ENCODE results near the gene KIF1A.

KIF1A gene

GRCh38 chr2:240735476-240735875 lies 84.5 kb downstream of the KIF1A start:
- no peak for DNase-seq (ENCODE audit: low read depth in 2 of 2)

GRCh38 chr2:240734756-240735155 lies 85.3 kb downstream of the KIF1A start:
- DNase-seq (ENCODE audit: low read depth in 2 of 2), result no peak

GRCh38 chr2:240733803-240734495 lies 86.1 kb downstream of the KIF1A start:
- DNase-seq (ENCODE audit: low read depth in 2 of 2), result no peak

- DNase-seq (ENCODE audit: low read depth in 2 of 2), result no peak
Measured at GRCh38 chr2:240732911-240733622, 87.0 kb downstream of the KIF1A start.

DNA sequence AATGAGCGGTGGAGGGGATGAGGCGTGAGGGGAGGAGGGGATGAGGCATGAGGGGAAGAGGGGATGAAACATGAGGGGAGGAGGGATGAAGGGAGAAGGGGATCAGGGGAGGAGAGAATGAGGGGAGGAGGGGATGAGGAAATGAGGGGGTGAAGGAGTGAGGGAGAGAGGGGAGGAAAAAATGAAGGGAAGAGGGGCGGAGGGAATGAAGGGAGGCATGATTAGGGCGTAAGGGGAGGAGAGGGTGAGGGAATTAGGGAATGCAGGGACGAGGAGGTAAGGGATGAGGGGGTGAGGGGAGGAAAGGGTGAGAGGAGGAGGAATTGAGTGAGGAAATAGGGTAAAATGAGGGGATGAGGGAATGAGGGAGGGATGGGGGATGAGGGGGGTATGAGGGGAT lies 87.8 kb downstream of the KIF1A start:
- no peak for DNase-seq (ENCODE audit: low read depth in 2 of 2)

DNA sequence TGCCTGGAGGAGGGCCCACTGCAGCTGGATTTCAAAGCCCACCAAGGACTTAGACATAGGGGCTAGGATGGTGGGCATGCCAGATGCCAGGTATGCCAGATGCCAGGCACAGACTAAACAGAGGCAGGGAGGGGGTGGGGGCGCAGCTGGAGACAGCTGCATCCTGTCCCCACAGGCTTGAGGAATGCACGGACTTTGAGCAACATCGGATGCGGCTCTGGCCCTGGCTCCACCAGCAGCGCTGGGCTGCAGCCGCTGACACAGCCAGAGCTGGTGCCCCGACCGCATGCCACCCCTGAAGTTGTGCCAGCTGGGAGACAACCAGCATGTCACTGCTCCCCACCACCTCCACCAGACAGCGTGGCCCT lies 88.9 kb downstream of the KIF1A start:
- no peak for DNase-seq (ENCODE audit: low read depth in 2 of 2)

GRCh38 chr2:240730501-240731177 lies 89.4 kb downstream of the KIF1A start:
- DNase-seq (ENCODE audit: low read depth in 2 of 2), result no peak

- no peak for DNase-seq (ENCODE audit: low read depth in 2 of 2)
Measured at GRCh38 chr2:240728827-240729226, 91.2 kb downstream of the KIF1A start.

DNA sequence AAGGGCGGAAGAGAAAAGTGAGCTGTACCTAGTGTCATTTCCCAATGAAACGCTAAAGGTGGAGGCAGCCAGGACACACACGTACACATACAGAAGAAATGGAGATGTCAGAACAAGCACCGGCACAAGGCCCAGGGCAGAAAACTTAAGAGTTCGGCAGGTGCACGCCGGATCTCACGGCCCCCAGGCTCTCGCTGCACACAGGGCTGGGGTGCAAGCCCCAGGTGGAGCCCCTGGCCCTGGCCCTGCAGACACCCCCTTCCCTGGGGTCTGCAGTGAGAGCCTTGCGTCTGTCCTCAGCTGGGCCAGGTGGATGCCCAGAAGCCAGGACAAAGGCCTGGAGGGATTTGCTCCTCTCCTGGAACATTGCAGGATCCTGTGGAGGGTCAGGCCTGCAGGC lies 91.7 kb downstream of the KIF1A start:
- no peak for DNase-seq (ENCODE audit: low read depth in 2 of 2)

DNA sequence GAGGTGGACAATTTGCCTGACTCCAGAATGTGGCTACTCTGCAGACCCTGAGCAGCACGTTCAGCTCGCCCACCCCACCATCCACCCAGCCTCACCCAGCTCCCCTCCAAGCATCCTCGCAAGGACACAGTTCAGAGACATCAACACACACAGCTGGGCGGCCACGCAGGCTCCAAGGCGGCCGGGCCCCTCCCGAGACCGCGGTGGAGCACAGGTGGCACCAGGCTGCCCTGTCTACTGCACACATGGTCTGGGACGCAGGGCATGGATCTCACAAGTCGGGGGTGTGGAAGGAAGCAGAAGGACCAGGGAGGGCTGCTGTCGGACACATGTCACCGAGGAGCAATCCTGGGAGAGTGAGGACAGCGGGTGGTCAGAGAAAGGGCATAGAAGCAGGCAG lies 92.1 kb downstream of the KIF1A start:
- DNase-seq (ENCODE audit: low read depth in 2 of 2), result no peak

GRCh38 chr2:240727439-240727838 lies 92.6 kb downstream of the KIF1A start:
- no peak for DNase-seq (ENCODE audit: low read depth in 2 of 2)

- no peak for DNase-seq (ENCODE audit: low read depth in 2 of 2)
Measured at GRCh38 chr2:240726876-240727275, 93.1 kb downstream of the KIF1A start.

- DNase-seq (ENCODE audit: low read depth in 2 of 2), result no peak
Measured at GRCh38 chr2:240725671-240726070, 94.3 kb downstream of the KIF1A start.

- DNase-seq (ENCODE audit: low read depth in 2 of 2), result no peak
Measured at GRCh38 chr2:240725266-240725665, 94.8 kb downstream of the KIF1A start.

GRCh38 chr2:240724431-240724830 lies 95.6 kb downstream of the KIF1A start:
- no peak for DNase-seq (ENCODE audit: low read depth in 2 of 2)

DNA sequence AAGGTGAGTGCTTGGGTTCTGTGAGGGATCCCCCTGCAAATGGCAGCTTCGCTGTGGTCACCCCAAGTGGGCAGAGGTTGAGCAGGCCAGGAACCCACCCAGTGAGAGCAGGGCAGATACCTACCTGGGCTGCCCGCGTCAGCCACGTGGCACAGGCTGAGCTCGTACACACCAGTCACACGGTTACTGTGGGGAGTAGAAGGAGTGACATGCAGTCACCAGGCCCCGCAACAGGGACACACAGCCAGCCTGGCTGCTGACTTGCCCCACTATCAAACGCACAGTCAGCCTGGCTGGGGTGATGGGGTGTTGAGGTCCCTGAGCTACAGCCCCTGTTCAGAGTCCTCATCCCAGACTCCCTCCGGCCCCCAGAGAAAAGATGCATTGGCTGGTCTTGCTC lies 96.2 kb downstream of the KIF1A start:
- DNase-seq (ENCODE audit: low read depth in 2 of 2), result no peak

GRCh38 chr2:240722796-240723735 lies 97.0 kb downstream of the KIF1A start:
- no peak for DNase-seq (ENCODE audit: low read depth in 2 of 2)

DNA sequence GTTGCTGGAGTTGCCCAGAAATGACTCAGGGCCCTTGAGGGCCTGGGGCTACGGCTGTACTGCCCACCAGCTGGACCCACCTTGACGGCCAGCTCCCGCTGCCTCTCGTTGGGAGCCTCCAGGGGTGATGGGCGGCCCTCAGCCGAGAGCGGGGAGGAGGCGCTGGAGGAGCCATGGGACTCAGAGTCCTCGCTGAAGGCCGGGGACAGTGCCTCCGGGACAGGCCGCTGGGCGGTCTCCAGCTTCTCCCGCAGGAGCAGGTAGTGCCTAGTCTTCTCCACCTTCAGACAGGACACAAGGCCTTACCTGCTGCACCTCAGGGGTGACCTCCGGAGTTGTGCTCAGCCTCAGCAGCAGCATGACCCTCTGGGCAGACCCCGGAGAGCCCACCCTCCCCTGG lies 97.6 kb downstream of the KIF1A start:
- DNase-seq (ENCODE audit: low read depth in 2 of 2), result no peak

DNA sequence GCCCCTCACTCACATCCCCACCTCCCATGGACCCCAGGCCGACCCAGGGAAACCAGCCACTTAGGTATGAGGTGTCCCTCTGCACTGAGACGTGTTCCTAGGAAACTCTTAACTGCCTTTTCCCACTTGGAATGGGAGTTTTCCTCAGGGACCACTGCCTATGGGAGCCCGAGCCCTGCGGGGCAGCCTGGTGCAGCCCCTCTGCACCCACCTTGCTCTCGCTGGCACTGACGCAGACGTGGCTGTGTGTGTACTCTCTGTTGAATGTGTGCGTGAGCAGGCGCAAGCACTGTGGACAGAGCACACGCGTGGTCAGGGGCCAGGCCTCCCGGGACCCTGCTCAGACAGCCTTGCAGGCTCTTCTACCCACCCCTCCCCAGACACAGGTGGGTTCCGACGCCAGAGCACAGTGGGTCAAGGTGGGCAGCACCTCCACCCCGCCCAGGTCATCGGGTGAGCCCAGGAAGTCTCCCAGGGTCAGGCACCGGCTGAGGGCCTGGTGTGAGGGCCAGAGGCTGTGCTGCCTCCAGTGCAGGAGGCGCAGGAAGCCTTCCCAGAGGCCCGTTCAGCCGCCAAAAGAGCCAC lies 98.3 kb downstream of the KIF1A start:
- DNase-seq (ENCODE audit: low read depth in 2 of 2), result no peak

- no peak for DNase-seq (ENCODE audit: low read depth in 2 of 2)
Measured at GRCh38 chr2:240720686-240721595, 99.1 kb downstream of the KIF1A start.
